Activated T-helper 1 cell treated with anti-CD3 and anti-CD28 coated beads, Interleukin-2, amount 50 U/mL, for 16 hours (primary cell): ENCODE measurements around the gene LHFPL2.
"Not testable (repeated sequence)": the region's sequence is repeated elsewhere in the genome, so short reads cannot be mapped to it uniquely, and the experiment has no call there.

Experiments used
- DNase-seq, 2 donors: peaks; one replicate each; pipeline ENCODE4 v3.0.0-alpha.2; 2020; ENCODE audit warnings: low read depth in 1 of 2, low spot score in 1 of 2

Gene LHFPL2

GRCh38 chr5:78666975-78667374 is 18.4 kb upstream of the LHFPL2 start:
- not testable (repeated sequence) for DNase-seq

GRCh38 chr5:78666041-78666444 is 17.5 kb upstream of the LHFPL2 start:
- no peak for DNase-seq

DNA sequence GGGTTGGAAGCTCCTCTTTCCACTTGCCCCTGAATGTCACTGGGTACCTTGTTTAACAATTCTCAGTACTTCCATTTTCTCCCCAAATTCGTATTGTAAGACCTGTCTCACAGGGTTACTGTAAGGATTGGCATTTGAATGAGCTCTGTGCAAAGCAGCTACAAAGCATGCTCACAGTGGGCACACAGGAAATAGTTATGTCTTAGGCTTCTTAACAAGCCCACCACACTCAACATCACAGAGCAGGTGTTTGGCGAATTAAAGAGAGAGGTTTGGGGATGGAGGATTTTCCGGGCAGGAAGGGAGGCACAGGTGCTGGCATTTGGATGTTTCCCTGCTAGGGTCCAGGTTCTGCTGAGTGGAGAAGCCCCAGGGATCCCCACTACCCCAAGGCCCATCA is 17.0 kb upstream of the LHFPL2 start:
- no peak for DNase-seq

- no peak for DNase-seq
Observed at GRCh38 chr5:78662323-78662722, 13.8 kb upstream of the LHFPL2 start.

- no peak for DNase-seq
Observed at GRCh38 chr5:78661691-78662090, 13.1 kb upstream of the LHFPL2 start.

DNA sequence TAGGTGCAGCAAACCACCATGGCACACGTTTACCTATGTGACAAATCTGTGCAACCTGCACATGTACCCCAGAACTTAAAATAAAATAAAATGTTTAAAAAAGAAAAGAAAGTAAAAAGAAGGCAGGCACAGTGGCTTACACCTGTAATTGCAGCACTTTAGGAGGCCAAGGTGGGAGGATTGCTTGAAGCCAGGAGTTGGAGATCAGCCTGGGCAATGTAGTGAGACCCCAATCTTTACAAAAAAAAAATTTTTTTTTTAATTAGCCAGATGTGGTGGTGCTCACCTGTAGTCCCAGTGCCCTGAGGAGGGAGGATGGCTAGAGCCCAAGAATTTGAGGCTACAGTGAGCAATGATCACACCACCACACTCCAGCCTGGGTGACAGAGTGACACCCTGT is 12.5 kb upstream of the LHFPL2 start:
- no peak for DNase-seq

GRCh38 chr5:78660401-78660800 is 11.8 kb upstream of the LHFPL2 start:
- DNase-seq: no peak

DNA sequence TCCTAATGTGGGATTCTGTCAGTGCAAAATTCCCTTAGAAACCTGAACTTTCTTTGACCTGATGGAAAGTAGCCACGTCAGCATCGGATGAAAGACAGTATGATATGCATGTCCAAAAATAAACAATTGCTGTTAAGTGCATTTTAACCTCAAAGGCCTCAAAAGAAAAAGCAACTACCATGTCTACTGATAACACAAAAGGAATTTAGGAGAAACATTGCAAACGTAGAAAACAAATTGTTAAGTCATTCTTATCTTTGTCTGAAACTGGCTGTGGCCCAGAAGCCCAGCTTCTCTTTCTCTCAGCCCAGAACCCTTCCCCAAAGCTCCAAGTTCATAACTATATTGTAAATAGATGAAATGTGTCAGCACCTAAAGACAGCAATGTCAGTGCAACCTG is 11.1 kb upstream of the LHFPL2 start:
- DNase-seq: no peak

GRCh38 chr5:78659114-78659513 is 10.5 kb upstream of the LHFPL2 start:
- DNase-seq: no peak

- no peak for DNase-seq
Observed at GRCh38 chr5:78657201-78657600, 8.6 kb upstream of the LHFPL2 start.

- DNase-seq: no peak
Observed at GRCh38 chr5:78655746-78656290, 7.2 kb upstream of the LHFPL2 start.

GRCh38 chr5:78654386-78654785 is 5.8 kb upstream of the LHFPL2 start:
- no peak for DNase-seq

GRCh38 chr5:78653681-78654366 is 5.3 kb upstream of the LHFPL2 start:
- DNase-seq: no peak

- DNase-seq: no peak
Observed at GRCh38 chr5:78653031-78653430, 4.5 kb upstream of the LHFPL2 start.

DNA sequence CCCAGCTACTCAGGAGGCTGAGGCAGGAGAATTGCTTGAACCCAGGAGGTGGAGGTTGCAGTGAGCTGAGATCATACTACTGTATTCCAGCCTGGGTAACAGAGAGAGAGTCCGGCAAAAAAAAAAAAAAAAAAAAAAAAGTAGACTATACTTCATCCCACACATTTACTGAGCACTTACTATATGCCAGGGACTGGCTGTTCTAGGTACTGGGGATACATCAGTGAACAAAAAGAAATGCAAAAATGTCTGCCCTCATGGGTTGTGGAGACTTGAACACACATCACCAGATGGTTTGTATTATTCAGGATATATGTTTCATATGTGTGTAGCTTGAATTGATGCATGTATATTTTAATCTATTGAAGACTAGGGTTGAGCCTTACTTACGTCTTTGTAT is 2.9 kb upstream of the LHFPL2 start:
- DNase-seq: no peak

DNA sequence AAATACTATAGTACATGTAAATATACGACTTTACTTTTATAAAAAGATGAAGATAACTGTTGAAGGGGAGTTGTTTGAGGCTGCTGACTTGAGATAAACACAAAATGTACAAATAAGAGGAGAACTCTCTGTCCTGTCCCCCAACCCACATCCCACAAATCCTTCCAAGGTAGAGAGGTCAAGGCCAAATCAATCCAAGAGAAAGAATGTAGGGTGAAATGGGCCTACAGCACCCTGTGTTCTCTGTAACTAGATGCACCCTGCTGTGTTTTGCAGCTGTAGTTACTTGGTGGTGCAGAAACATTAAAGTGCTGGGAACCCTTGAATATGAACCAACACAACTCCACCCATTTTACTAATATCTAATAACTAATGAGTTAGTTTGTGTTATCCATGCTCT is 2.0 kb upstream of the LHFPL2 start:
- no peak for DNase-seq

GRCh38 chr5:78649861-78650496 is 1.4 kb upstream of the LHFPL2 start:
- no peak for DNase-seq

DNA sequence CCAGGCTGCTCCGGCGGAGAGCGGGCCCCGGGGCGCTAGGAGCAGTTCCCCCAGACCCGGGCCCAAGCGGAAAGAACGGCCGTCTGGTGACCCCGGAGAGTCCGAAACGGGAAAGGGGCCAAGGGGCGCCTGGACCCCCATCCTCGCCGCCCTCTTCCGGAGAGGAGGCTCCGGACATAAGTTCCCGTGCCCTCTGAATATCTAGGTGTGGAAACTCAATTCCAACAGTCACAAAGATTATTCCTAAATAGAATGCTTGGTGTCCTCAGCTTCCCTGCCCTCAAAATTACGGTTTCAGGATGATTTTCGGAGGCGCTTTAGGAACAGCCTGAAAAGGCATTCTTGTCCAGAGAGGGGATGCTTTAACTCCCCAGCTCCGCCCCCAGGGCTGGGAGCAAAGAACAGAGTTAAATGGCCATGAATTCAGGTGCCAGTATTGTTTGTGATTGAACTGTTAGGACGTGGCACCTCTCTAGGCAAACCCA is 681 bp upstream of the LHFPL2 start:
- DNase-seq: no peak

- no peak for DNase-seq
Observed at GRCh38 chr5:78647838-78648358, 674 bp downstream of the LHFPL2 start.

DNA sequence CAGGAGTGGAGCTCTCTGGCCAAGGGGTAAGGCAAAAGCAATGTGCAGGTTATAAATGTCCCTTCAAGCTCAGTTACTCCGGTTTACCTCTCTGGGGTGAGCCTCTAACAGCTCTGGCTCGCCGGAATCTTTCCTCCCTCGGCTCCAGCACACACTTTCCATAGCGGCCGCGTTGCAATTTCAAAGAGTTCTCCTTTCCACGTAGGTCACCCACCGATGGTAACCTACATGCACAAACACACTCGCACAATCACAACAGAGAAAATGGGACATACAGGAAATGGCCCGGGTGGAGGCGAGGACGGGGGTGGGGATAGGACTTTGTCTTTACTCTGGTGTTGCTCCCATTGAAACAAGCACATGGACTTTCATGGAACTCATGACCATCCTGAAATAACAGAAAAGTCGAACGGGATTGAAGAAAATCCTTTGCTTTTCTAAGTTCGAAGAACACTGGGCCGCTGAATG is 1.2 kb downstream of the LHFPL2 start:
- no peak for DNase-seq

DNA sequence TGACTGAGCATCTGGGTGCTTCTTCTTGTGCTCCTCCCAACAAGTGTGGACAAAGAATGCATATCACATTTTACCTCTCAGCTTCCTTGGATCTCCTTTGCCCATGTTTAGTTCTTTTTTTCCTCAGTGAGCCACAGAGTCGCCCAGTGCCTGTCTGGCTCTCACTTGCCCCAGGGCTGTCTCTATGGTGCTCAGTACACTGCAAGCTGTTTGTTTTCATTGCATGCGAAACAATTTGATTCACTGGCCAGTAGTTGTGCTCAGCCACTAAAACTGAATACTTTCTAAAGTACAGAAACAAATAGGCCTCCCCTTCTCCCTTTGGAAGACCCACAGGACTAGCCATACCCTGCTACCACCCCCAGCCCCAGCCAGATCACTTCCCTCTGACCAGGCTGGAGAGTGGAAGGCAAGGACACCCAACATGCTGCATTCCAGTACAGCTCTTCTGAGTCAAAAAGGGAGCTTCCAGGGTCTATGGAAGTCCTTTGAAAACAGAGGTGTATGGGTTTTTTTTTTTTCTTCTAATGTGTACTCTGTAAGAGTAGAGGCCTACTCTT is 3.8 kb downstream of the LHFPL2 start:
- DNase-seq: no peak

DNA sequence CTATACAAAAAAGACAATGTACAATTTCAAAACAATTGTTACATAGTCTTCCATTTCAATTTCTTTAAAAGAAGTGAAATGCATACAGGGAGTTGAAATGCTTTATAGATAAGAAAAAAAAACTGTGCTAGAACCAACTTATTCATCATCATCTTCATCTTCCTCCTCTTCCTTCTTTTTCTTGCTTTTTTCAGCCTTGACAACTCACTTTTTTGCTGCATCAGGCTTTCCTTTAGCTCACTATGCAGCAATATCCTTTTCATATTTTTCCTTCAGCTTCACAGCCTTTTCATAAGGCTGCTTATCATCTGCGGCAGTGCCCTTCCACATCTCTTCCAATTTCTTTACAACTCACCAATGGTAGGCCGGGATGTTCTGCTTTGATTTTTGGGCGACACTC is 4.4 kb downstream of the LHFPL2 start:
- no peak for DNase-seq
